Gastroesophageal sphincter (tissue), 3 donors: Measurements from ENCODE around the gene HSPE1.

ENCODE experiments used
- POLR2A ChIP-seq, 2 donors: fragments of 450-650 bp; IDR thresholded peaks; one replicate each; pipeline ENCODE4 v1.6.1; 2017; ENCODE audit warnings: antibody characterized with exemption in 2 of 2, mild to moderate bottlenecking in 2 of 2, moderate library complexity in 1 of 2
- POLR2AphosphoS5 ChIP-seq: sonication (generic); formaldehyde crosslinking; IDR thresholded peaks from one replicate; pipeline ENCODE4 v1.6.1; 2017; ENCODE audit warnings: antibody characterized with exemption
- TF ChIP-seq, protein P1 (sequence below), 4 experiments: fragments of 200-600 bp in 2 of 4; fragments of 450-650 bp in 2 of 4; sonication (generic) in 1 of 4; IDR thresholded peaks; one replicate each; pipeline ENCODE4 v1.5.1; 2017 to 2019; ENCODE audit warnings: antibody characterized with exemption in 4 of 4, mild to moderate bottlenecking in 2 of 4, moderate library complexity in 2 of 4

DNA sequence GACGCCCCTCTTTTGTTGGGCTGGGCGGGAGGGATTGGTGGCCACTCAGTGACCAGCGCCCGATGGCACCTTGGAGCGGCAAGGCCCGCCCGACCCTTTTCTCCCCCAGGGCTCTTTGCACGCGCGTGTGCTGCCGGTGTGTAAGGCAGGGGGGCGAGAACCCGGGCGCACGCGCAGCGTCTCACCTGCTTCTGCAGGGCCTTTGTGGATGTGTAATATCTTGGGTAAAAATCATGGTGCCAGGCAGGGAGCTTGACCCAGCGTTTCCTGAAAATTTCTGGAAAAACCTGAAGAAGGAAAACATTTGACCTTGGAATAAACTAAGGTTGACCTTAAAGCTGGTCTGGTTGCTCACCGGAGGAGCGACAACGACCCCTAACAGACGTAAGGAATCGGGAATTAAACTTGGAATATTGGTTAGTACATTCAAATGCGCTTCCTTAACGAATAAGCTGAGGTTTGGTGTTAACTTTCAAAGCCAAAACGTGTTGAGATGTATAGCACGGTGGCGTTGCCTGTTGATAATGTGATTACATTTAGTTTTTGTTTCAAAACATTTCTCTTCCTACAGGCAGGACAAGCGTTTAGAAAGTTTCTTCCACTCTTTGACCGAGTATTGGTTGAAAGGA lies 438 bp downstream of the HSPE1 start:
- TF ChIP-seq, protein P1, sequence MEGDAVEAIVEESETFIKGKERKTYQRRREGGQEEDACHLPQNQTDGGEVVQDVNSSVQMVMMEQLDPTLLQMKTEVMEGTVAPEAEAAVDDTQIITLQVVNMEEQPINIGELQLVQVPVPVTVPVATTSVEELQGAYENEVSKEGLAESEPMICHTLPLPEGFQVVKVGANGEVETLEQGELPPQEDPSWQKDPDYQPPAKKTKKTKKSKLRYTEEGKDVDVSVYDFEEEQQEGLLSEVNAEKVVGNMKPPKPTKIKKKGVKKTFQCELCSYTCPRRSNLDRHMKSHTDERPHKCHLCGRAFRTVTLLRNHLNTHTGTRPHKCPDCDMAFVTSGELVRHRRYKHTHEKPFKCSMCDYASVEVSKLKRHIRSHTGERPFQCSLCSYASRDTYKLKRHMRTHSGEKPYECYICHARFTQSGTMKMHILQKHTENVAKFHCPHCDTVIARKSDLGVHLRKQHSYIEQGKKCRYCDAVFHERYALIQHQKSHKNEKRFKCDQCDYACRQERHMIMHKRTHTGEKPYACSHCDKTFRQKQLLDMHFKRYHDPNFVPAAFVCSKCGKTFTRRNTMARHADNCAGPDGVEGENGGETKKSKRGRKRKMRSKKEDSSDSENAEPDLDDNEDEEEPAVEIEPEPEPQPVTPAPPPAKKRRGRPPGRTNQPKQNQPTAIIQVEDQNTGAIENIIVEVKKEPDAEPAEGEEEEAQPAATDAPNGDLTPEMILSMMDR (IDR thresholded peaks at IDR 0.05), result no peak
- TF ChIP-seq POLR2A (IDR thresholded peaks at IDR 0.05) (no peak), POLR2AphosphoS5 (no peak)
